Effector memory CD4-positive, alpha-beta T cell (primary cell): ENCODE measurements around the gene BRD8.

Experiments used
- DNase-seq, 3 donors: peaks; one replicate each; pipeline ENCODE4 v3.0.0-alpha.2; 2020
- H3K27ac ChIP-seq: 2 replicates; pipeline ENCODE4 v1.7.0; 2013; ENCODE audit warnings: mild to moderate bottlenecking, low read length, moderate library complexity; ENCODE audit not compliant: insufficient read depth, poor library complexity, severe bottlenecking
- H3K27me3 ChIP-seq: replicated peaks from 2 replicates; pipeline ENCODE4 v1.7.0; 2013; ENCODE audit warnings: mild to moderate bottlenecking, low read length; ENCODE audit not compliant: insufficient read depth, control insufficient read depth, poor library complexity, severe bottlenecking
- H3K36me3 ChIP-seq: 2 replicates; pipeline ENCODE4 v1.7.0; 2013; ENCODE audit warnings: mild to moderate bottlenecking, low read length, moderate library complexity; ENCODE audit not compliant: control insufficient read depth, insufficient read depth
- H3K4me1 ChIP-seq: 2 replicates; pipeline ENCODE4 v1.7.0; 2013; ENCODE audit warnings: low read length, mild to moderate bottlenecking; ENCODE audit not compliant: control insufficient read depth, insufficient read depth, poor library complexity, severe bottlenecking
- H3K4me3 ChIP-seq: 2 replicates; pipeline ENCODE4 v1.7.0; 2013; ENCODE audit warnings: low read length, low read depth, mild to moderate bottlenecking; ENCODE audit not compliant: insufficient read depth, poor library complexity, severe bottlenecking
- H3K9me3 ChIP-seq: 2 replicates; pipeline ENCODE4 v1.7.0; 2013; ENCODE audit warnings: mild to moderate bottlenecking, low read length, moderate library complexity; ENCODE audit not compliant: control insufficient read depth

Gene BRD8

DNA sequence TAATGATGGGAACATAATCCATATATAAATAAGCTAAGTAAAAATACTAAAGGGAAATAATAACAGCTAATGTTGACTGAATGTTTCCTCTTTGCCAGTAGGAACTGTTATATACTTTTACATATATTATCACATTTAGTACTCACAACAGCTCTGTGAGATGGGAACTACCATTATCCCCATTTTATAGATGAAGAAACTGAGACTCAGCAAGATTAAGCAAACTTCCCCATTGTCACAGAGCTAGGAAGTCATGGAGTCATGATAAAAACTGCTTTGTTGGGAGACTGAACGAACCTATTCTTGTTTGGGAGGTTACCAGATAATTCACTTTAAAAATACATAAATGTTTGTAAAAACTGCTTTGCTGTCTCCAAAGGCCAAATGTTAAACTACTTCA, 71.2 kb downstream of the BRD8 start:
- H3K9me3 ChIP-seq = no peaks in the 10 kb centered on the region
- no peaks in the 10 kb centered on the region for H3K36me3 ChIP-seq
- H3K27me3 ChIP-seq = no peaks in the 10 kb centered on the region
- H3K27ac ChIP-seq = no peak overlapping the region
- no peaks in the 10 kb centered on the region for H3K4me1 ChIP-seq
- H3K4me3 ChIP-seq = no peak overlapping the region
- no peak for DNase-seq

DNA sequence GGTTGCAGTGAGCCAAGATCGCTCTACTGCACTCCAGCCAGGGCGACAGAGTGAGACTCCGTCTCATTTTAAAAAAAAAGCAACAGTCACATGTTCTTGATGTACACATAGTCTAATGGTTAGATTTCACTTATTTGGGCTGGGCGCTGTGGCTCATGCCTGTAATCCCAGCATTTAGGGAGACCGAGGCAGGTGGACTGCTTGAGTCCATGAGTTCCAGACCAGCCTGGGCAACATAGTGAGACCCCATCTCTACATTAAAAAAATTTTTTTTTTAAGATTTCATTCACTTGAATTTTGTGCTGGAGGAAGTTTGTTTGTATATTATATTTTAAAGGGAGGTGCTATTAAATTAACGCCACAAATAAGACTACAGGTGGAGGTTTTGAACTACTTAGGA, 72.7 kb downstream of the BRD8 start:
- H3K4me1 ChIP-seq = no peaks in the 10 kb centered on the region
- no peaks in the 10 kb centered on the region for H3K27me3 ChIP-seq
- H3K36me3 ChIP-seq = no peaks in the 10 kb centered on the region
- H3K27ac ChIP-seq = no peak overlapping the region
- H3K9me3 ChIP-seq = no peaks in the 10 kb centered on the region
- H3K4me3 ChIP-seq = no peak overlapping the region
- DNase-seq = no peak

GRCh38 chr5:138103319-138103637, 75.2 kb downstream of the BRD8 start:
- H3K4me1 ChIP-seq = no peaks in the 10 kb centered on the region
- no peak overlapping the region for H3K4me3 ChIP-seq
- no peaks in the 10 kb centered on the region for H3K36me3 ChIP-seq
- H3K9me3 ChIP-seq = no peaks in the 10 kb centered on the region
- no peaks in the 10 kb centered on the region for H3K27me3 ChIP-seq
- no peak for DNase-seq
- H3K27ac ChIP-seq = no peak overlapping the region

GRCh38 chr5:138102454-138103318, 75.7 kb downstream of the BRD8 start:
- Histone ChIP-seq H3K27me3 (no peaks in the 10 kb centered on the region), H3K36me3 (no peaks in the 10 kb centered on the region), H3K9me3 (no peaks in the 10 kb centered on the region), H3K27ac (no peak overlapping the region), H3K4me3 (no peak overlapping the region), H3K4me1 (no peaks in the 10 kb centered on the region)
- no peak for DNase-seq

GRCh38 chr5:138096997-138097828, 81.2 kb downstream of the BRD8 start:
- Histone ChIP-seq H3K9me3 (no peaks in the 10 kb centered on the region), H3K4me1 (no peaks in the 10 kb centered on the region), H3K4me3 (no peak overlapping the region), H3K27ac (no peak overlapping the region), H3K36me3 (no peaks in the 10 kb centered on the region), H3K27me3 (no peaks in the 10 kb centered on the region)
- DNase-seq = no peak

- Histone ChIP-seq H3K9me3 (no peaks in the 10 kb centered on the region), H3K27ac (no peak overlapping the region), H3K36me3 (no peaks in the 10 kb centered on the region), H3K4me1 (no peaks in the 10 kb centered on the region), H3K27me3 (no peaks in the 10 kb centered on the region), H3K4me3 (no peak overlapping the region)
- DNase-seq = no peak
These were observed 82.1 kb downstream of the BRD8 start for GRCh38 chr5:138096363-138096762.

GRCh38 chr5:138095100-138095907, 83.1 kb downstream of the BRD8 start:
- H3K27me3 ChIP-seq = no peaks in the 10 kb centered on the region
- no peaks in the 10 kb centered on the region for H3K36me3 ChIP-seq
- H3K27ac ChIP-seq = no peak overlapping the region
- no peak overlapping the region for H3K4me3 ChIP-seq
- H3K9me3 ChIP-seq = no peaks in the 10 kb centered on the region
- H3K4me1 ChIP-seq = no peaks in the 10 kb centered on the region
- DNase-seq = no peak

- Histone ChIP-seq H3K27me3 (no peaks in the 10 kb centered on the region), H3K4me1 (no peaks in the 10 kb centered on the region), H3K36me3 (no peaks in the 10 kb centered on the region), H3K9me3 (no peaks in the 10 kb centered on the region), H3K4me3 (no peak overlapping the region), H3K27ac (no peak overlapping the region)
- DNase-seq = no peak
These were observed 85.4 kb downstream of the BRD8 start for GRCh38 chr5:138093036-138093435.

DNA sequence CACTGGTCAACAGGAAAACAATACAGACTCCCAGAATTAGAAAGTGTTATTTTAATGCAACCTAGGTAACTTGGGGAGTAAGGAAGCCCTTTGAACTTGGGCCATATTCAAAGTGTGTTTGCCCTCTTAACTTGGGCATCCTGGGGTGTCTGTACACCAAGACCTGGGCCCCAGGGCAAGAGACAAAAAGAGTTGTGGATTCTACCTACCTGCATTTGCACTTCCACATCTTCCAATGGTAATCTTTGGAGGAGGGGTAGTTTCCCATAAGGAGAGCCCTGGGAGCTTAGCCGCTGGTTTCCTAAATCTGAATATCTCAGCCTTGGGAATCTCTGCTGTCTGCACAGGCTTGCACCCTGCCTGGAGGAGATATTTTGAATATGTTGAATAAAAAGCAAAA, 86.1 kb downstream of the BRD8 start:
- Histone ChIP-seq H3K27ac (no peak overlapping the region), H3K4me1 (no peaks in the 10 kb centered on the region), H3K4me3 (no peak overlapping the region), H3K9me3 (no peaks in the 10 kb centered on the region), H3K27me3 (no peaks in the 10 kb centered on the region), H3K36me3 (no peaks in the 10 kb centered on the region)
- DNase-seq = no peak
